Measurements from ENCODE around the gene ADAT1. TPM values are rescaled to one million over a fixed set of nuclear protein-coding genes. Genes with fewer than 3 reads are reported as not detected.
"Not testable (repeated sequence)": the region's sequence is repeated elsewhere in the genome, so short reads cannot be mapped to it uniquely, and the experiment has no call there.

The ADAT1 gene
- total RNA-seq, 1 donor from 2014 or later, result 45.3 TPM

DNA sequence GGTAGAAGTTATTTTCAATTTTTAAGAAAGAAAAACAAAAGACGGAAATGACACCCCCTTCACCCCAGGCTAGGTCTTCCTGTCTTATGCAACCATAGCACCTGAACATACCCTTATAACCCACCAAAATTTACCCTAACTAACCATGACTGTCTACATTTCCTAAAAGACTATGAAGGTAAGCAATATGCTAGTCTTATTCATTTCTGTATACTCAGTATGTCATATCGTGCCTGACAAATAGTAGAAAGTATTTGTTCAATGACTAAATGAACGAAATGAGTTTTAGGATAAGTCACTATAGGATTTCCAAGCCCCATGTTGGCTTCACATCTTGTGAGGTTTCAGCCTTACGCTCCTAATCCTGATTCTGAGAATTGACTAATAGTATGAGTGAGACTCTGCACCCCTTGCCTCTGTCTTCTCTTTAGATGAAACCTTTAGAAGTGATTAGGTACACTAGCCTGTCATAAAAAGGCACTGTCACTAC lies 6.5 kb downstream of the ADAT1 start:
- no peaks in the 10 kb centered on the region for H3K9me3 Mint-ChIP-seq
- intact Hi-C loops (cut with micrococcal nuclease), result no loop called here
- DNase-seq (ENCODE audit: low spot score), result no peak
- no peak overlapping the region for H3K4me3 Mint-ChIP-seq (ENCODE audit: low read depth)
- peaks cover 70% of the 10 kb centered on the region for H3K36me3 Mint-ChIP-seq (ENCODE audit: low read depth)
- H3K27ac Mint-ChIP-seq, result peak overlapping the region; percentile 29
- H3K27me3 Mint-ChIP-seq (ENCODE audit: low read depth), result no peaks in the 10 kb centered on the region
- H3K4me1 Mint-ChIP-seq (ENCODE audit: low read depth), result peaks cover 25% of the 10 kb centered on the region

DNA sequence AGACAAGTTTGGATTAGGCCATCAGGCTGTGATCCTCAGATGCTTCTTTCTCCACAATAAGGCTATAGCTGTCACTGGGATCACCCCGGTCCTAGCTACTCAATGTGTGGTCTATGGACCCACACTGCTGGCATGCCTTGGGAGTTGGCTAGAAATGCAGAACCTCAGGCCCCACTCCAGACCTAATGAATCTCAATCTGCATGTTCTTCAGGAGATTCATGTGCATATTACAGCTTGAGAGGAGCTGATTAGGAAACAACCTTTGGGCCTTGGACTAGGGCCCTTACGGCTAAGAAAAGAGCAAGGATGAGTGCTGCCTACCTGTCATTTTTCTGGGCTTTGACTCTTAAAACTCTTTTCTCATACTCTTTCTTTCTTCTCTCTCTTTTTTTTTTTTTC lies 7.5 kb downstream of the ADAT1 start:
- Mint-ChIP-seq H3K9me3 (no peaks in the 10 kb centered on the region), H3K4me3 (ENCODE audit: low read depth) (no peak overlapping the region), H3K27me3 (ENCODE audit: low read depth) (no peaks in the 10 kb centered on the region), H3K36me3 (ENCODE audit: low read depth) (peaks cover 63% of the 10 kb centered on the region), H3K4me1 (ENCODE audit: low read depth) (peaks cover 16% of the 10 kb centered on the region), H3K27ac (no peak overlapping the region)
- DNase-seq (ENCODE audit: low spot score), result no peak
- intact Hi-C loops (cut with micrococcal nuclease), result no loop called here

DNA sequence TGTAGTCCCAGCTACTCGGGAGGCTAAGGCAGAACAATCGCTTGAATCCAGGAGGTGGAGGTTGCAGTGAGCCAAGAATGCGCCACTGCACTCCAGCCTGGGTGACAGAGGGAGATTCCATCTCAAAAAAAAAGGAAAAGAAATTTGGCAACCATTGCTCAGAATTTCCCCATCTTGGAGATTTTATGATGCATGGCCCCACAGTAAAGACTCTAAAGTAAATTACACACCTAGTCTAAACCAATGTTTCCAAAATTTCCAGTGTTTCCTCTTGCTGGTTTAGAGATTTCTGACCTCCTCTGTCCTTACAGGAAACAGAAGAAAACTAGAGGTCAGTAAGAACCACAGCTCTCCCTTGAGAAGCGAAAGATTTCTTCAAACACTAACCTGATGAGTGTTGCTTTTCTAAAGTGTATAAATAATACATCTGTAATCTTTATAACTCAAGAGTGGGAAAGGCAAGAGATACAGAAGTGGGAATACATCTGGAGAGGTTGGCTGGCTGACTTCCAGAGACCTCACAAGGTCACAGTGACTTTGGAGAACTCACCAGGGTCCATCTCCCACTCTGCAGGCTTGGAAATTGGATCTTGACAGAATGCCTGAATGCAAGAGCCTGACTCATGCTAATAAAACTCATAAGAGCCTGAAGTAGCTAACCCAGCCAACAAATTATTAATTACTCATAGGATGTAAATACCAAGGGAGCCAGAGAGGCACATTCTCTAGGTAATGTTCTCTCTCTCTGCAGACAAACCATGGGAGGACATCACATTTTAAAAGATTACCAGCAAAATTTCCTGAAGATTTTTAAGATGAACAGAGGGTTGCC lies 8.8 kb downstream of the ADAT1 start:
- Mint-ChIP-seq H3K27ac (no peak overlapping the region), H3K27me3 (ENCODE audit: low read depth) (no peaks in the 10 kb centered on the region), H3K36me3 (ENCODE audit: low read depth) (peaks cover 56% of the 10 kb centered on the region), H3K4me1 (ENCODE audit: low read depth) (peaks cover 13% of the 10 kb centered on the region), H3K9me3 (no peaks in the 10 kb centered on the region), H3K4me3 (ENCODE audit: low read depth) (no peak overlapping the region)
- intact Hi-C loops (cut with micrococcal nuclease), result no loop called here
- DNase-seq (ENCODE audit: low spot score), result no peak

DNA sequence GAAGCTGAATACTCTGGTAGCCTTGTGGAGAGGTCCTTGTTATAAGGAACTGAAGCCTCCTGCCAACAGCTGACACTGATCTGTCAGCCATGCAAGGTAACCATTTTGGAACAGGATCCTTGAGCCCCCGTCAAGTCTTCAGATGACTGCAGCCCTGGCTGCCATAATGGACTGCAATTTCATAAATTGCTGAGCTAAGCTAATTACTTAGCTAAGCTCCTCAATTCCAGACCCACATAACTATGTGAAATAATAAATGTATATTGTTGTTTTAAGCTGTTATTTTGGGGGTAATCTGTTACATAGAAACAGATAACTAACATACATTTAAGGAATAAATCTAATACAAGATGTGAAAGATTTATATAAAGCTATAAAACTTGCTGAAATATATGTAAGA lies 16.6 kb downstream of the ADAT1 start:
- DNase-seq (ENCODE audit: low spot score), result no peak
- Mint-ChIP-seq H3K4me1 (ENCODE audit: low read depth) (peaks cover 2% of the 10 kb centered on the region), H3K27me3 (ENCODE audit: low read depth) (no peaks in the 10 kb centered on the region), H3K36me3 (ENCODE audit: low read depth) (peaks cover 51% of the 10 kb centered on the region), H3K9me3 (peaks cover 14% of the 10 kb centered on the region), H3K4me3 (ENCODE audit: low read depth) (no peak overlapping the region), H3K27ac (no peak overlapping the region)
- intact Hi-C loops (cut with micrococcal nuclease), result no loop called here

DNA sequence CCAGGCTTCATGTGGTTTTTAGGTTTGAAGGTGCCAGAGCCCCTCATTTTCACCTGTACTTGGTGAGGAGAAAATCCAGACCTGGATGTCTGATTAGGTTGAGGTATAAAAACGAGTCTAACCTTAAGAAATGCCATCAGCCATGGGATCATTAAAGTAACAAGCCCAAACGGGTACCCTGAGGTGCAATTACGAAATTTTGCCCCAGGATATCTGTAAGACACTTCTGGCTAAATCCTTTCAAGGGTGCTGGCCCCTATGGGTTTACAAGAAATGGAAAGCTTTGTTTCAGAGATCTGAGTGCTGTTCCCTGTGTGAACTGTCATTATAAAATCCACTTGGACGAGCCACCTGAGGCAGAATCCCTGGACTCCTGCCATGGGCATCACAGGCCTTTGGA lies 19.8 kb downstream of the ADAT1 start:
- Mint-ChIP-seq H3K36me3 (ENCODE audit: low read depth) (peaks cover 68% of the 10 kb centered on the region), H3K27me3 (ENCODE audit: low read depth) (no peaks in the 10 kb centered on the region), H3K9me3 (peaks cover 14% of the 10 kb centered on the region), H3K4me3 (ENCODE audit: low read depth) (no peak overlapping the region), H3K27ac (no peak overlapping the region), H3K4me1 (ENCODE audit: low read depth) (peaks cover 2% of the 10 kb centered on the region)
- intact Hi-C loops (cut with micrococcal nuclease), result no loop called here
- DNase-seq (ENCODE audit: low spot score), result no peak

DNA sequence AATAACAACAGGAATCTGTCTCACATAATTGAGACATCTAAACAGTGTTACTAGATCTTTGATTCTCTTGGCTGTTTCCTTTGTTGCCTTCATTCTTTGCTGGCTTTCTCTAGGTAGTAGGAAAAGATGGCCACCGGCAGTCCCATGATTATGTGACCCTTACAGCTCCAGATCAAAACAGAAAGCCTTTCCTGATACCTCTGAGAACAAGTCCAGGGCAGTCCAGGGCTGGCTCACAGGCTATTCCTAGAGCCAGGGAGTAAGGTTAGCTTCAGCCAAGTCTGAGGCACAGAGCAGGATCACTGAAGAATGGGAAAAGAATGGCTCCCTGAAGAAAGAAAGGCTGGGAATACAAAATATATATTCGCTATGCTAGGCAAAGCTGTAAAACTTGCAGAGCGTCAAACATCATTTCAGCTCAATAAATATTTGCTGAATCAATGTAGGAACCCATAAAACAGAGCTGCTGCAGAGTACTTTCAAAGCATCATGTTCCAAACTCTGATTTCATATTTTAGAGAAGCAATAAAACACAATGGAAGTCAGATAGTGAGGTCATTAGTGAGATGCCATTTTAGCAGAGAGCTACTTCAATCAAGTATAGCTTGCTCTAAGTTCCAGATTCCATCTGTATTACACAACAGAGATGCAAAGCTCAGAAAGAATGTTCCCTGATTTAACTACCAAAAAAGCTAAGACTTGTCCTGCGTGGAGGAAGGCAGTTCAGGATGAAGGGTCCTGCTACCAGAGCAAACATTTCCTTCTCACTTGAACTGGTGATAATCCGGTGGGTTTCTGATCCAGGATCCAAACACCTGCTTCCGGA lies 23.4 kb downstream of the ADAT1 start:
- Mint-ChIP-seq H3K4me1 (ENCODE audit: low read depth) (peaks cover 4% of the 10 kb centered on the region), H3K27ac (no peak overlapping the region), H3K9me3 (peaks cover 20% of the 10 kb centered on the region), H3K4me3 (ENCODE audit: low read depth) (no peak overlapping the region), H3K27me3 (ENCODE audit: low read depth) (no peaks in the 10 kb centered on the region), H3K36me3 (ENCODE audit: low read depth) (peaks cover 63% of the 10 kb centered on the region)
- intact Hi-C loops (cut with micrococcal nuclease), result no loop called here
- no peak for DNase-seq (ENCODE audit: low spot score)

DNA sequence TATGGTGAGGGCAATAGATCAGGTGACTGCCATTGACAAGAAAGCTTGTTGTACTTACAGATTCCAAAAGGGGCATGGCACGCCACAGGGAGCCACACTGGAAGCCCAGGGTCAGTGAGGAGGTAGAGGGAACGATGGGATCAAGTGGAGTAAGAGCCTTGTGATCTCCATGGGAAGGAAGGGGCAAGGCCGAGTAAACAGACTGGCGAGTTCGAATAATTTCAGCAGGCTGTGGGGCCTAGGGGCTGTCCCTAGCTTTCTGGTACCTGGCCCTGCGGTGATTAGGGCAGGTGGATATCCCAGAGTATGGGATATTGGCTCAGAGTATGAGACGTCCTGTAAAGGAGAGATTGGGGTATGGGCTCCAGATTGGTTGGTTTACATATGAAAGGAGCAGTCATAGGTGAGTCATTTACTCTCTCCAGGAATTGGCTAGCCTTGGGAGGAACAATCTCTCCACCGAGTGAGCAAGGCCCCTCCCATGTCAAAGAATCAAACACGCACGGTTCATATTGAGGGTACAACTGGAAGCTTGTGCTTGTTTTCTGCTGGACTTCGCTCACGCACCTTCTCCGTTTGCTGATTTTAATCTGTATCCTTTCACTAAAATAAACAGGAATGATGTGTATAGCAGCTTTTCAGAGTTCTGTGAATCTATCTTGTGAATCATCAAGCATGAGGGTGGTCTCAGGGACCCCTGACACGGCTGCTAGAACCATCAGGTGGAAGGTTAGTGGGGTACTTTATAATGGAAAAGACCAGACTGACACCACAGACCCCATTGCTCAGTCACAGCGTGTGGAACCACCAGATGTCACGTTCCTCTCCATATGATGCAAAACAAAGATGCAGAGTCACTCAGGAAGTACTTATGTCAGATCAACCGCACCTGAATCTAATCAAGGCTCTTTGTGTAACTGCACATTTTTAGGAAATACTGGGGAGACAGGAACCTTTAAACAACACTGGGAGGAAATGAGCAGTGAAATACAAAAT lies 29.0 kb downstream of the ADAT1 start:
- H3K4me1 Mint-ChIP-seq (ENCODE audit: low read depth), result peaks cover 8% of the 10 kb centered on the region
- H3K27ac Mint-ChIP-seq, result peak overlapping the region; percentile 32
- H3K4me3 Mint-ChIP-seq (ENCODE audit: low read depth), result no peak overlapping the region
- DNase-seq (ENCODE audit: low spot score), result no peak
- no peaks in the 10 kb centered on the region for H3K27me3 Mint-ChIP-seq (ENCODE audit: low read depth)
- intact Hi-C loops (cut with micrococcal nuclease), result no loop called here
- peaks cover 7% of the 10 kb centered on the region for H3K9me3 Mint-ChIP-seq
- peaks cover 22% of the 10 kb centered on the region for H3K36me3 Mint-ChIP-seq (ENCODE audit: low read depth)

DNA sequence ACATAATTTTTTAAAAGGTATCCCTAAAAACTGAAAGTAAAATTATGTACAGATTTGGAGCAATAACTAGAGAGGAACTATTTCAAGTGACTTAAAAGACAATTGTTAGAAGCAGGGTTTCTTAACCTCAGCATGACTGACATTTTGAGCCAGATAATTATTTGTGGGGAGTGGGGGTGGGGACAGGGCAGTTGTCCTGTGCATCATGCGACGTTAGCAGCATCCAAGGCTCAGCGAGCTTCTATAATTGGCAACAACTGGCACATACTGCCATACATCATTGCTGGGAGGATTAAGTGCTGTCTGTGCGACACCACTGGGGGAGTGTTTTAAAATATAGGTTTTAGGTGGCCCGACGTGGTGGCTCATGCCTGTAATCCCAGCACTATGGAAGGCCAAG lies 29.8 kb downstream of the ADAT1 start:
- Mint-ChIP-seq H3K36me3 (ENCODE audit: low read depth) (peaks cover 21% of the 10 kb centered on the region), H3K4me1 (ENCODE audit: low read depth) (peaks cover 8% of the 10 kb centered on the region), H3K4me3 (ENCODE audit: low read depth) (no peak overlapping the region), H3K9me3 (peaks cover 7% of the 10 kb centered on the region), H3K27me3 (ENCODE audit: low read depth) (no peaks in the 10 kb centered on the region), H3K27ac (no peak overlapping the region)
- intact Hi-C loops (cut with micrococcal nuclease), result no loop called here
- no peak for DNase-seq (ENCODE audit: low spot score)

DNA sequence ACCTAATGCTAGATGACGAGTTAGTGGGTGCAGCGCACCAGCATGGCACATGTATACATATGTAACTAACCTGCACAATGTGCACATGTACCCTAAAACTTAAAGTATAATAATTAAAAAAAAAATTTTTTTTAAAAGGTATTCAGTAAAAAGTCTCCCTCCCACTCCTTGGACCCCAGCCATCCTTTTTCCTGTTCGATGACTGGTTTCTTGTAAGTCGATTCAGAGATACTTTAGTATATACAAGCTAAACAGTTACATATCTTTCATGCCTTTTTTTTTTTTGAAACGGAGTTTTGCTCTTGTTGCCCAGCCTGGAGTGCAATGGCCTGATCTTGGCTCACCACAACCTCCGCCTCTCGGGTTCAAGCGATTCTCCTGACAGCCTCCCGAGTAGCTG lies 31.2 kb downstream of the ADAT1 start:
- DNase-seq (ENCODE audit: low spot score); H3K27me3 Mint-ChIP-seq (ENCODE audit: low read depth); H3K9me3 Mint-ChIP-seq; H3K4me3 Mint-ChIP-seq (ENCODE audit: low read depth); H3K27ac Mint-ChIP-seq; intact Hi-C loops (cut with micrococcal nuclease); H3K4me1 Mint-ChIP-seq (ENCODE audit: low read depth): not testable (repeated sequence)
- peaks cover 10% of the 10 kb centered on the region for H3K36me3 Mint-ChIP-seq (ENCODE audit: low read depth)

DNA sequence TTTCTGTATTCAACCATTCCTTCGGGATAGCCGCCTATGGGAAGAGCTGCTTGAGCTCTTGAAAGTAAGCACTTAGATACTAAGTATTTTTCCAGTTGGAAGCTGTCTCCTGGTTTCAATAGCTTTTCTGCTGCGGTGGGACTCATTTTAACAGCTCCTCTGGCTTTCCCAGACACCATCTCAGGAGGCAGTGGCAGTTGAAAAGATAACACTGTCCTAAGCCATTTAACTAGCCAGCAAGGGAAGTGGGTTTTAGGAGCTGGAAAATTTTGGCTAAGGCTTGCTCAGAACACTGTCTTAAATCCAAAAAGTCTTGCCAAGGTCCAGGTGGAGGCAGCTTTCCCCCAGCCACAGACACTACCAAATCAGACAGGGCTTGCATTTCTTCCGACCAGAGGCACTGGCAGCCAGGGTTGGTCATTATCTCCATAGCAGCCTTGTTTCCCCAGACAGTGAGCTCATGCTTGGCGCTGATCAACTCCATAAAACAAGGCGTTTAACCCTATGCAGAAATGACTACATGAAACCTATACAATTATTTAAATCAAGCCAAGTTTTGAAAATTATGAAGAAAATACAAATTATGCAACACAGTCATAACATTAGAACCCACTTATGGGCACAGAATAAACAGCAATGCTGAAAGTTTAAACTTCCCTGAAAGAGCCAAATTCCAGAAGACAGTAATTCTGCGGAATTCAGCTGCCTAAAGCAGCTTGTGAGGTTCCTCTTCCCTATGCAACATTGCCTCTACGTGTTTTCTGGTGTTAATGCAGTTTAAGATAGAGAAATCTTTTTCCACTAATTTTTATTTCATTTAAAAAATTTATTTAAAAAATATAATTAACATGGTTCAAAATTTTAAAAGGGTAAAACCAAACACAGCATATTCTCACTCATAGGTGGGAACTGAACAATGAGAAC lies 31.9 kb downstream of the ADAT1 start:
- no peak overlapping the region for H3K27ac Mint-ChIP-seq
- H3K27me3 Mint-ChIP-seq (ENCODE audit: low read depth), result no peaks in the 10 kb centered on the region
- H3K4me3 Mint-ChIP-seq (ENCODE audit: low read depth), result no peak overlapping the region
- intact Hi-C loops (cut with micrococcal nuclease), result no loop called here
- no peak for DNase-seq (ENCODE audit: low spot score)
- peaks cover 8% of the 10 kb centered on the region for H3K4me1 Mint-ChIP-seq (ENCODE audit: low read depth)
- peaks cover 7% of the 10 kb centered on the region for H3K36me3 Mint-ChIP-seq (ENCODE audit: low read depth)
- no peaks in the 10 kb centered on the region for H3K9me3 Mint-ChIP-seq

DNA sequence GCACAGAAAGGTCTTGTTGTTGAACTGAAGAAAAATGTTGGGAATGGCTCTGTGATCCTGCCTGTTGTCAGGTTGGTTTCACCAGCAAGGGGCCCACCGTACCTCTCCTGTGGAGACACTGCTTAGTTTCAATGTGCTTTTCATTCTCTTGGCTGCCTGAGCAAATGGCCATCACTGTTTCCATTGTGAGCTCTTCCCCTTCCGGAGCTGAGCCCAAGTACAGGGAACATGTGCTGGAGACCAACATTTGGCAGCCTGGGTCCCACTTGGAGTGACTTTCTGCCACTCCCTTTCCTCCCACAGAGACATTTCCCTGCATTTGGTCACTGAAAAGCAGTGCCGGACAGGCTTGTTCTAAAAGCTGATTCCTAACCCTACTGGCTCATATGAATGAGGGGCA lies 33.8 kb downstream of the ADAT1 start:
- H3K9me3 Mint-ChIP-seq, result no peaks in the 10 kb centered on the region
- intact Hi-C loops (cut with micrococcal nuclease), result no loop called here
- H3K4me3 Mint-ChIP-seq (ENCODE audit: low read depth), result no peak overlapping the region

More for the DNA sequence above, 33.8 kb downstream of the ADAT1 start:
- Mint-ChIP-seq H3K27me3 (ENCODE audit: low read depth) (no peaks in the 10 kb centered on the region), H3K4me1 (ENCODE audit: low read depth) (peaks cover 2% of the 10 kb centered on the region), H3K27ac (no peak overlapping the region), H3K36me3 (ENCODE audit: low read depth) (peaks cover 1% of the 10 kb centered on the region)
- DNase-seq (ENCODE audit: low spot score), result no peak

Measured in activated T-helper 2 cell treated with anti-CD3 and anti-CD28 coated beads, Interferon-gamma antibody, Interleukin-2, Interleukin-4, amounts not matched to agents 10 μg/mL and 5 μg/mL and 100 μg/mL, durations not matched to agents 14 hours and 24 hours and 36 hours (primary cell).